Endothelial cell of umbilical vein (primary cell): ENCODE data around the gene FTCDNL1. TPM values are rescaled to one million over a fixed set of nuclear protein-coding genes. Genes with fewer than 3 reads are reported as not detected.

Experiments
- BruUV-seq: library from RNA; stranded (reverse); fragments of 400-500 nt; replicated peaks from 2 replicates; lab custom pipeline; 2021; lab: Mats Ljungman, UMichigan
- CTCF ChIA-PET: fragments of 300-600, 350-600 bp; sonication (Branson Sonifier 250); formaldehyde crosslinking; loops from one replicate; lab custom pipeline; 2021; ENCODE audit warnings: antibody characterized with exemption, inconsistent platforms; lab: Charles Lee
- POLR2A ChIA-PET: fragments of 300-600, 350-600 bp; sonication (Branson Sonifier 250); formaldehyde crosslinking; loops from one replicate; lab custom pipeline; 2021; ENCODE audit warnings: antibody characterized with exemption, inconsistent platforms; lab: Charles Lee
- DNase-seq: peaks from one replicate; pipeline ENCODE4 v3.0.0-alpha.2; 2011; ENCODE audit warnings: low read depth, low spot score
- FAIRE-seq: peaks from 2 replicates; lab custom pipeline; 2011; peaks lifted over from hg19 to GRCh38; lab: Jason Lieb, UNC
- H2AFZ ChIP-seq: 2 replicates; pipeline ENCODE4 v1.6.0; 2012; ENCODE audit warnings: low read depth, low read length, control low read depth, inconsistent platforms
- H3K27ac ChIP-seq: 2 replicates; pipeline ENCODE4 v1.5.1; 2011; ENCODE audit warnings: low read depth, mild to moderate bottlenecking, control low read depth, low read length, moderate library complexity; ENCODE audit not compliant: insufficient read depth
- H3K27me3 ChIP-seq, 2 experiments: 2 replicates each; pipeline versions ENCODE4 v1.6.0 to v1.6.1; 2011; ENCODE audit warnings: low read length in 2 of 2, mixed read lengths in 1 of 2; ENCODE audit not compliant: control insufficient read depth in 2 of 2, insufficient read depth in 2 of 2
- H3K36me3 ChIP-seq, 2 experiments: 2 replicates in 1 of 2; 3 replicates in 1 of 2; pipeline ENCODE4 v1.5.1; 2011; ENCODE audit warnings: low read length in 2 of 2, mild to moderate bottlenecking in 1 of 2, moderate library complexity in 1 of 2; ENCODE audit not compliant: control insufficient read depth in 2 of 2, insufficient read depth in 2 of 2; ENCODE audit errors: extremely low read depth in 1 of 2
- H3K4me1 ChIP-seq: 3 replicates; pipeline ENCODE4 v1.5.1; 2011; ENCODE audit warnings: mild to moderate bottlenecking, low read length; ENCODE audit not compliant: control insufficient read depth, insufficient read depth; ENCODE audit errors: extremely low read depth
- H3K4me2 ChIP-seq: 2 replicates; pipeline ENCODE4 v1.6.1; 2011; ENCODE audit warnings: low read length, control low read depth, mixed read lengths; ENCODE audit not compliant: insufficient read depth
- H3K4me3 ChIP-seq, 3 experiments: fragments of 200-600 bp in 1 of 3; sonication (generic), shearing (Covaris generic) in 1 of 3; replicated peaks in 1 of 3; 2 replicates each; pipeline ENCODE4 v1.5.1; 2011 to 2016; ENCODE audit warnings: control low read depth in 3 of 3, low read length in 3 of 3, mild to moderate bottlenecking in 2 of 3, inconsistent platforms in 1 of 3, low read depth in 1 of 3, moderate library complexity in 1 of 3; ENCODE audit not compliant: insufficient read depth in 1 of 3
- H3K79me2 ChIP-seq: 2 replicates; pipeline ENCODE4 v1.6.0; 2012; ENCODE audit warnings: low read length, inconsistent platforms; ENCODE audit not compliant: control insufficient read depth, insufficient read depth
- H3K9ac ChIP-seq: replicated peaks from 2 replicates; pipeline ENCODE3; 2011; ENCODE audit warnings: low read length, control low read depth; ENCODE audit not compliant: insufficient read depth; ENCODE audit errors: extremely low read depth
- H3K9me1 ChIP-seq: replicated peaks from 3 replicates; pipeline ENCODE4 v1.6.0; 2011; ENCODE audit warnings: mild to moderate bottlenecking, low read length; ENCODE audit not compliant: control insufficient read depth, insufficient read depth; ENCODE audit errors: extremely low read depth
- H3K9me3 ChIP-seq: replicated peaks from 2 replicates; pipeline ENCODE4 v1.5.1; 2012; ENCODE audit warnings: low read length, inconsistent platforms; ENCODE audit not compliant: control insufficient read depth, insufficient read depth
- H4K20me1 ChIP-seq: replicated peaks from 2 replicates; pipeline ENCODE3; 2011; ENCODE audit warnings: mild to moderate bottlenecking, low read length; ENCODE audit not compliant: control insufficient read depth, insufficient read depth; ENCODE audit errors: extremely low read depth
- CTCF ChIP-seq, 2 donors: IDR thresholded peaks; 1 replicate in 1 of 2; 2 replicates in 1 of 2; pipeline ENCODE4 v1.5.1; 2011; ENCODE audit warnings: low read length in 2 of 2, mild to moderate bottlenecking in 2 of 2, moderate library complexity in 2 of 2, control low read depth in 1 of 2, inconsistent platforms in 1 of 2, low read depth in 1 of 2; ENCODE audit not compliant: insufficient read depth in 1 of 2; ENCODE audit errors: extremely low read depth in 1 of 2
- EZH2 ChIP-seq: IDR thresholded peaks from 2 replicates; pipeline ENCODE4 v1.6.1; 2012; ENCODE audit warnings: borderline replicate concordance, low read depth, mild to moderate bottlenecking, moderate library complexity, low read length, inconsistent platforms; ENCODE audit not compliant: severe bottlenecking
- FOS ChIP-seq: IDR thresholded peaks from 2 replicates; pipeline ENCODE4 v1.6.1; 2011; ENCODE audit warnings: mild to moderate bottlenecking, low read length, moderate library complexity, borderline replicate concordance; ENCODE audit not compliant: insufficient read depth
- GATA2 ChIP-seq: IDR thresholded peaks from 2 replicates; pipeline ENCODE4 v1.7.0; 2011; ENCODE audit warnings: low read depth, mild to moderate bottlenecking, moderate library complexity, mixed read lengths, low read length; ENCODE audit not compliant: insufficient read length, insufficient read depth
- JUN ChIP-seq: IDR thresholded peaks from 2 replicates; pipeline ENCODE4 v1.6.1; 2011; ENCODE audit warnings: borderline replicate concordance, low read depth; ENCODE audit not compliant: insufficient read length, insufficient read depth
- MAX ChIP-seq: IDR thresholded peaks from 2 replicates; pipeline ENCODE4 v1.6.1; 2011; ENCODE audit not compliant: insufficient read depth, insufficient read length
- MYC ChIP-seq: IDR thresholded peaks from one replicate; pipeline ENCODE4 v1.6.1; 2011; ENCODE audit warnings: mild to moderate bottlenecking, low read depth, low read length
- POLR2A ChIP-seq: IDR thresholded peaks from 2 replicates; pipeline ENCODE4 v1.6.1; 2012; ENCODE audit warnings: low read depth, mild to moderate bottlenecking, control low read depth, low read length
- POLR2AphosphoS5 ChIP-seq: IDR thresholded peaks from 2 replicates; pipeline ENCODE4 v1.6.1; 2012; ENCODE audit warnings: low read depth, mild to moderate bottlenecking, control low read depth, low read length, moderate library complexity; ENCODE audit not compliant: insufficient read depth
- dilution Hi-C: fragments of 300-500 bp; cut with MboI; formaldehyde crosslinking; loops from one replicate; pipeline ENCODE4 v1.15.0; 2019; ENCODE audit warnings: low sequenced_read_pairs; ENCODE audit not compliant: extremely low pct_ligation_motif_present
- intact Hi-C: fragments of 100-400 bp; cut with micrococcal nuclease; formaldehyde crosslinking; loops from one replicate; pipeline ENCODE4 v1.10.0; 2022
- polyA plus RNA-seq, 4 experiments: library from polyadenylated mRNA; depleted of rRNA in 3 of 4; stranded (reverse) in 3 of 4; unstranded in 1 of 4; fragments of >200 nt; gene quantifications; 2 replicates each; pipeline versions ENCODE4 v1.2.1 to v1.2.3, GENCODE V29; 2011 to 2012; ENCODE audit warnings: missing spikeins in 1 of 4
- total RNA-seq: library from RNA; stranded (reverse); gene quantifications from 2 replicates; pipeline ENCODE4 v1.2.3, GENCODE V29; 2021

Gene FTCDNL1
- total and polyA plus RNA-seq, 2 donors (not counting 3 experiments of a cell fraction or from before 2014, with no cell fraction given): 0.19 to 0.27 TPM

- intact Hi-C loops: no loop called here
- no peaks in the 10 kb centered on the region for H3K9me3 ChIP-seq
- H3K27me3 ChIP-seq: peaks cover 5 to 7% of the 10 kb centered on the region in 2 experiments
- TF ChIP-seq GATA2 (no peak), MYC (no peak), FOS (no peak), CTCF (IDR thresholded peaks at IDR 0.05; ENCODE audit: extremely low read depth in 1 of 2, insufficient read depth in 1 of 2, low read depth in 1 of 2, low read length in 2 of 2) (no peak), POLR2AphosphoS5 (no peak), POLR2A (no peak), MAX (no peak), EZH2 (no peak), JUN (no peak)
- no peaks in the 10 kb centered on the region for H3K79me2 ChIP-seq
- no TSS peak for BruUV-seq
- no peaks in the 10 kb centered on the region for H4K20me1 ChIP-seq
- no peaks in the 10 kb centered on the region for H3K36me3 ChIP-seq
- no peak overlapping the region for H3K4me2 ChIP-seq
- H3K4me1 ChIP-seq: no peaks in the 10 kb centered on the region
- H2AFZ ChIP-seq: no peak overlapping the region
- CTCF ChIA-PET: interaction anchor here (3.0 kb wide), 1 partner anchor 1425 kb away, joined by 10 read pairs; no protein-coding TSS in a partner anchor
- no peak overlapping the region for H3K9ac ChIP-seq
- DNase-seq: no peak
- POLR2A ChIA-PET: no interaction called here
- no peak overlapping the region for H3K27ac ChIP-seq
- no peaks in the 10 kb centered on the region for H3K9me1 ChIP-seq
- dilution Hi-C loops: no loop called here
- FAIRE-seq: no peak
- no peak overlapping the region for H3K4me3 ChIP-seq
Observed at GRCh38 chr2:199734011-199734410, 117.0 kb downstream of the FTCDNL1 start.
